HepG2 (cell line): ENCODE results near the gene GGA3. TPM values are rescaled to one million over a fixed set of nuclear protein-coding genes. Genes with fewer than 3 reads are reported as not detected.

ENCODE experiments used
- AKAP8 ChIP-seq: sonication (generic); formaldehyde crosslinking; IDR thresholded peaks from 2 replicates; pipeline ENCODE4 v1.5.1; 2020; ENCODE audit warnings: mild to moderate bottlenecking, missing genetic modification reagents
- CENPX ChIP-seq: sonication (generic); formaldehyde crosslinking; IDR thresholded peaks from 2 replicates; pipeline ENCODE4 v1.9.0; 2021; ENCODE audit warnings: mild to moderate bottlenecking, missing genetic modification reagents, moderate library complexity
- FOXJ3 ChIP-seq: sonication (generic); formaldehyde crosslinking; IDR thresholded peaks from 2 replicates; pipeline ENCODE4 v1.4.0; 2020; ENCODE audit warnings: missing genetic modification reagents, mild to moderate bottlenecking, borderline replicate concordance
- HIVEP1 ChIP-seq: sonication (generic); formaldehyde crosslinking; IDR thresholded peaks from 2 replicates; pipeline ENCODE4 v1.4.0; 2020; ENCODE audit warnings: mild to moderate bottlenecking, missing genetic modification reagents
- ISL2 ChIP-seq: sonication (generic); formaldehyde crosslinking; IDR thresholded peaks from 2 replicates; pipeline ENCODE4 v1.5.0; 2020; ENCODE audit warnings: missing genetic modification reagents
- KMT2B ChIP-seq: IDR thresholded peaks from 2 replicates; pipeline ENCODE4 v1.6.1; 2016; ENCODE audit warnings: missing genetic modification reagents, missing compliant biosample characterization
- MYC ChIP-seq: sonication (generic); formaldehyde crosslinking; IDR thresholded peaks from 2 replicates; pipeline ENCODE4 v1.9.0; 2021; ENCODE audit warnings: missing genetic modification reagents, borderline replicate concordance
- NKX3-1 ChIP-seq: sonication (generic); formaldehyde crosslinking; IDR thresholded peaks from 2 replicates; pipeline ENCODE4 v1.5.0; 2020; ENCODE audit warnings: missing genetic modification reagents
- PHF20 ChIP-seq: sonication (generic); formaldehyde crosslinking; IDR thresholded peaks from 2 replicates; pipeline ENCODE4 v1.5.0; 2020; ENCODE audit warnings: mild to moderate bottlenecking, missing genetic modification reagents
- RAD21 ChIP-seq: fragments of 450-650 bp; formaldehyde crosslinking; IDR thresholded peaks from 2 replicates; pipeline ENCODE4 v1.5.0; 2020; ENCODE audit warnings: mild to moderate bottlenecking
- RXRB ChIP-seq: IDR thresholded peaks from 2 replicates; pipeline ENCODE4 v1.6.1; 2016; ENCODE audit warnings: borderline replicate concordance, missing genetic modification reagents, missing compliant biosample characterization
- SPEN ChIP-seq: sonication (generic); formaldehyde crosslinking; IDR thresholded peaks from 2 replicates; pipeline ENCODE4 v1.5.1; 2020; ENCODE audit warnings: low read depth, mild to moderate bottlenecking, missing genetic modification reagents
- TAF1 ChIP-seq: sonication (generic); formaldehyde crosslinking; IDR thresholded peaks from 2 replicates; pipeline ENCODE4 v1.4.0; 2020; ENCODE audit warnings: missing genetic modification reagents
- TCF7 ChIP-seq: sonication (generic); IDR thresholded peaks from 2 replicates; pipeline ENCODE4 v1.6.1; 2016; ENCODE audit warnings: antibody characterized with exemption, low read depth
- WIZ ChIP-seq: sonication (generic); formaldehyde crosslinking; IDR thresholded peaks from 2 replicates; pipeline ENCODE4 v1.5.1; 2020; ENCODE audit warnings: mild to moderate bottlenecking, missing genetic modification reagents
- ZMAT3 ChIP-seq: sonication (generic); formaldehyde crosslinking; conservative IDR thresholded peaks from 2 replicates; pipeline ENCODE4 v1.7.0; 2021; ENCODE audit warnings: missing genetic modification reagents
- ZNF12 ChIP-seq: sonication (generic); formaldehyde crosslinking; IDR thresholded peaks from 2 replicates; pipeline ENCODE4 v1.5.0; 2020; ENCODE audit warnings: missing genetic modification reagents
- ZNF205 ChIP-seq: IDR thresholded peaks from 2 replicates; pipeline ENCODE4 v1.6.1; 2018; ENCODE audit warnings: missing biosample characterization, missing genetic modification reagents
- ZNF230 ChIP-seq: sonication (generic); formaldehyde crosslinking; IDR thresholded peaks from 2 replicates; pipeline ENCODE4 v1.4.0; 2020; ENCODE audit warnings: mild to moderate bottlenecking, missing genetic modification reagents
- ZNF558 ChIP-seq: sonication (generic); formaldehyde crosslinking; IDR thresholded peaks from 2 replicates; pipeline ENCODE4 v1.9.0; 2022; ENCODE audit warnings: mild to moderate bottlenecking, missing genetic modification reagents, borderline replicate concordance
- ZNF589 ChIP-seq: sonication (generic); formaldehyde crosslinking; conservative IDR thresholded peaks from 2 replicates; pipeline ENCODE4 v1.8.0; 2022; ENCODE audit warnings: mild to moderate bottlenecking, moderate library complexity, missing genetic modification reagents
- ZNF614 ChIP-seq: IDR thresholded peaks from 2 replicates; pipeline ENCODE4 v1.6.1; 2018; ENCODE audit warnings: missing biosample characterization, missing genetic modification reagents, inconsistent platforms, borderline replicate concordance
- ZNF652 ChIP-seq: IDR thresholded peaks from 2 replicates; pipeline ENCODE4 v1.6.1; 2016; ENCODE audit warnings: low read depth, borderline replicate concordance
- ZNF7 ChIP-seq: IDR thresholded peaks from 2 replicates; pipeline ENCODE4 v1.6.1; 2016; ENCODE audit warnings: missing biosample characterization, missing genetic modification reagents
- ZNF747 ChIP-seq: sonication (generic); formaldehyde crosslinking; IDR thresholded peaks from 2 replicates; pipeline ENCODE4 v1.8.1; 2023; ENCODE audit warnings: missing genetic modification reagents, mild to moderate bottlenecking, borderline replicate concordance
- ZSCAN25 ChIP-seq: sonication (generic); formaldehyde crosslinking; IDR thresholded peaks from 2 replicates; pipeline ENCODE4 v1.8.0; 2022; ENCODE audit warnings: mild to moderate bottlenecking, missing genetic modification reagents
- ZSCAN9 ChIP-seq: IDR thresholded peaks from 2 replicates; pipeline ENCODE4 v1.6.1; 2016; ENCODE audit warnings: borderline replicate concordance
- polyA plus RNA-seq, 8 experiments: library from polyadenylated mRNA; depleted of rRNA in 3 of 8; stranded (reverse) in 7 of 8; unstranded in 1 of 8; fragments of >200 nt; fragmentation: Illumina TruSeq in 4 of 8; extraction: Trizol in 4 of 8; gene quantifications; 2 replicates each; pipeline versions ENCODE4 v1.2.1 to v1.2.3, GENCODE V29; 2011 to 2016; ENCODE audit warnings: low read depth in 4 of 8, missing spikeins in 1 of 8, mixed read lengths in 1 of 8; ENCODE audit not compliant: insufficient read depth in 1 of 8
- total RNA-seq, 5 experiments: library from RNA; depleted of rRNA; stranded (reverse); fragments of >200 nt; fragmentation: Illumina TruSeq; extraction: Trizol; gene quantifications; 2 replicates each; pipeline ENCODE4 v1.2.3, GENCODE V29; 2016; ENCODE audit warnings: low read depth in 1 of 5
- TF ChIP-seq, protein P1 (sequence below): sonication (generic); formaldehyde crosslinking; IDR thresholded peaks from 2 replicates; pipeline ENCODE4 v1.4.0; 2020; ENCODE audit warnings: missing genetic modification reagents, mild to moderate bottlenecking, borderline replicate concordance
- TF ChIP-seq, protein P2 (sequence below): sonication (generic); formaldehyde crosslinking; IDR thresholded peaks from 2 replicates; pipeline ENCODE4 v1.4.0; 2020; ENCODE audit warnings: low read depth, mild to moderate bottlenecking, missing genetic modification reagents

The GGA3 gene
- total and polyA plus RNA-seq, 2 of the 13 experiments (the other 11 are each of a cell fraction or from before 2014, with no cell fraction given) = 28.4 to 43.7 TPM

DNA sequence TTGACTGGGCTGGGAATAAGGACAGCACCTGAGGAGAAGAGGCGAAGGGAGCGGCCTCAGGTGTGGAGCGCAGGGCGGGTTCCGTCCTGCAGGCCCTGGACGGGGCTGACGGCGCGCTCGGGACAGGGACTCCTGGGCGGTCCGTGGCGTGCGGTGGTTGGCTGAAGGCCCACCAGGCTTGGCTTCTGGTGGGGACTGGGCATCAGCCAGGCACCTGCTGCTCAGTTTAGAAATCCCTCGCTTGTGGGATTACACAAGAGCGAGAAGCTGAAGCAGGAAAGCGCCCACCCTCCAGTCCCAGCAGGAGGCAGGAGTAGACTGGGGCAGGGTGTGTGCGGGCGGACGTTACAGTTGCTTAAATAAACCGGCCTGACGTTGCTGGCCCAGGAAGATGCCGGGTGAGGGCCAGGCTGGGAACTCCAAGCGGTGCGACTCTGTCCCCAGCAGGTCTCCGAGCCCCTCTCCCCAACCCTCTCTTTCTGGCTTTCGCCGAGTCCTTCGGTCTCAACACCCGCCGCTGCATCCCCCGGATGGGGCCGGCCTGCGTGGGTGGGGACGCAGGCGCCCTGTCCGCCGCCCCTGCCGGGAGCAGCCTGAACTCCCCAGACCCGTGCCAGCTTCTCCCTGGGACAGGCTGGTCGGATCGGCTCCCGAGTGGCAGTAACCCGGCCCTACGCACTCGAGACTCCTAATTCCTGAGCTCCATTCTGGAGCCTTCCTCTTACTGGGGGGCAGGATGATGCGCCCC lies 9.0 kb upstream of the GGA3 start (continued):
- TF ChIP-seq RAD21 (CRISPR knock-in tag) (peak; percentile 85), KMT2B (CRISPR knock-in tag) (peak; percentile 75), ZNF589 (CRISPR knock-in tag) (no peak), ZMAT3 (peak; percentile 87; the same call in 1 of the 2 replicates), ZNF558 (CRISPR knock-in tag) (no peak), WIZ (no peak; the same call in 1 of the 2 replicates), TCF7 (no peak), CENPX (no peak), ZNF747 (CRISPR knock-in tag) (peak; percentile 82), ZNF12 (CRISPR knock-in tag) (no peak), PHF20 (no peak), ZNF7 (CRISPR knock-in tag) (no peak), ISL2 (peak; percentile 30), ZSCAN25 (no peak), ZNF230 (no peak; the same call in 1 of the 2 replicates), NKX3-1 (CRISPR knock-in tag) (no peak; the same call in 1 of the 2 replicates), FOXJ3 (CRISPR knock-in tag) (peak; percentile 61; the same call in 1 of the 2 replicates), TAF1 (CRISPR knock-in tag) (peak; percentile 23; the same call in 1 of the 2 replicates), HIVEP1 (CRISPR knock-in tag) (peak; percentile 17; the same call in 1 of the 2 replicates), AKAP8 (CRISPR knock-in tag) (peak; percentile 70; the same call in 1 of the 2 replicates), ZNF614 (CRISPR knock-in tag) (no peak; the same call in 1 of the 2 replicates), MYC (no peak), ZNF205 (no peak), SPEN (CRISPR knock-in tag) (no peak), ZNF652 (no peak), ZSCAN9 (CRISPR knock-in tag) (no peak), RXRB (CRISPR knock-in tag) (peak; percentile 30)
- TF ChIP-seq, protein P1, sequence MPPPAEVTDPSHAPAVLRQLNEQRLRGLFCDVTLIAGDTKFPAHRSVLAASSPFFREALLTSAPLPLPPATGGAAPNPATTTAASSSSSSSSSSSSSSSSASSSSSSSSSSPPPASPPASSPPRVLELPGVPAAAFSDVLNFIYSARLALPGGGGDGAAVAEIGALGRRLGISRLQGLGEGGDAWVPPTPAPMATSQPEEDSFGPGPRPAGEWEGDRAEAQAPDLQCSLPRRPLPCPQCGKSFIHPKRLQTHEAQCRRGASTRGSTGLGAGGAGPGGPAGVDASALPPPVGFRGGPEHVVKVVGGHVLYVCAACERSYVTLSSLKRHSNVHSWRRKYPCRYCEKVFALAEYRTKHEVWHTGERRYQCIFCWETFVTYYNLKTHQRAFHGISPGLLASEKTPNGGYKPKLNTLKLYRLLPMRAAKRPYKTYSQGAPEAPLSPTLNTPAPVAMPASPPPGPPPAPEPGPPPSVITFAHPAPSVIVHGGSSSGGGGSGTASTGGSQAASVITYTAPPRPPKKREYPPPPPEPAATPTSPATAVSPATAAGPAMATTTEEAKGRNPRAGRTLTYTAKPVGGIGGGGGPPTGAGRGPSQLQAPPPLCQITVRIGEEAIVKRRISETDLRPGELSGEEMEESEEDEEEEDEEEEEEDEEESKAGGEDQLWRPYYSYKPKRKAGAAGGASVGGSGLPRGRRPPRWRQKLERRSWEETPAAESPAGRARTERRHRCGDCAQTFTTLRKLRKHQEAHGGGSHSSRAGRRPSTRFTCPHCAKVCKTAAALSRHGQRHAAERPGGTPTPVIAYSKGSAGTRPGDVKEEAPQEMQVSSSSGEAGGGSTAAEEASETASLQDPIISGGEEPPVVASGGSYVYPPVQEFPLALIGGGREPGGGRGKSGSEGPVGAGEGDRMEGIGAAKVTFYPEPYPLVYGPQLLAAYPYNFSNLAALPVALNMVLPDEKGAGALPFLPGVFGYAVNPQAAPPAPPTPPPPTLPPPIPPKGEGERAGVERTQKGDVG = peak; percentile 71; the same call in 1 of the 2 replicates
- TF ChIP-seq, protein P2, sequence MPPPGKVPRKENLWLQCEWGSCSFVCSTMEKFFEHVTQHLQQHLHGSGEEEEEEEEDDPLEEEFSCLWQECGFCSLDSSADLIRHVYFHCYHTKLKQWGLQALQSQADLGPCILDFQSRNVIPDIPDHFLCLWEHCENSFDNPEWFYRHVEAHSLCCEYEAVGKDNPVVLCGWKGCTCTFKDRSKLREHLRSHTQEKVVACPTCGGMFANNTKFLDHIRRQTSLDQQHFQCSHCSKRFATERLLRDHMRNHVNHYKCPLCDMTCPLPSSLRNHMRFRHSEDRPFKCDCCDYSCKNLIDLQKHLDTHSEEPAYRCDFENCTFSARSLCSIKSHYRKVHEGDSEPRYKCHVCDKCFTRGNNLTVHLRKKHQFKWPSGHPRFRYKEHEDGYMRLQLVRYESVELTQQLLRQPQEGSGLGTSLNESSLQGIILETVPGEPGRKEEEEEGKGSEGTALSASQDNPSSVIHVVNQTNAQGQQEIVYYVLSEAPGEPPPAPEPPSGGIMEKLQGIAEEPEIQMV (CRISPR knock-in tag) = peak; percentile 96
